ENCODE measurements around the gene OR5H14.
"Not testable (repeated sequence)": the region's sequence is repeated elsewhere in the genome, so short reads cannot be mapped to it uniquely, and the experiment has no call there.

OR5H14 gene

GRCh38 chr3:98115717-98116116 lies 31.6 kb upstream of the OR5H14 start:
- in situ Hi-C loops (cut with HindIII; ENCODE audit: low sequenced_read_pairs), result no loop called here
- H3K4me3 ChIP-seq (ENCODE audit: low read depth, low read length), result no peak overlapping the region
- no peak for TF ChIP-seq CTCF (IDR thresholded peaks at IDR 0.05; ENCODE audit: low read depth, low read length, missing control alignments)
- no peak for DNase-seq (ENCODE audit: low read depth)

- DNase-seq (ENCODE audit: low read depth), result no peak
- no peak for TF ChIP-seq CTCF (IDR thresholded peaks at IDR 0.05; ENCODE audit: low read depth, low read length, missing control alignments)
- no peak within 1 kb of the TSS for H3K4me3 ChIP-seq (ENCODE audit: low read depth, low read length)
- in situ Hi-C loops (cut with HindIII; ENCODE audit: low sequenced_read_pairs), result no loop called here
Measured at GRCh38 chr3:98130421-98130820, 16.9 kb upstream of the OR5H14 start, which contains the start of gene OR5H1. TSS of gene OR5H1 (plus strand) at chr3:98130721. CDS start at chr3:98132698, 1,977 bp downstream.

GRCh38 chr3:98136631-98137030 lies 10.6 kb upstream of the OR5H14 start:
- in situ Hi-C loops (cut with HindIII; ENCODE audit: low sequenced_read_pairs), result no loop called here
- no peak for DNase-seq (ENCODE audit: low read depth)
- TF ChIP-seq CTCF (IDR thresholded peaks at IDR 0.05; ENCODE audit: low read depth, low read length, missing control alignments), result no peak
- H3K4me3 ChIP-seq (ENCODE audit: low read depth, low read length), result no peak overlapping the region

- in situ Hi-C loops (cut with HindIII; ENCODE audit: low sequenced_read_pairs); DNase-seq (ENCODE audit: low read depth); H3K4me3 ChIP-seq (ENCODE audit: low read depth, low read length): not testable (repeated sequence)
Measured at GRCh38 chr3:98137826-98138557, 9.3 kb upstream of the OR5H14 start.

GRCh38 chr3:98140531-98140930 lies 6.7 kb upstream of the OR5H14 start:
- in situ Hi-C loops (cut with HindIII; ENCODE audit: low sequenced_read_pairs), result no loop called here
- H3K4me3 ChIP-seq (ENCODE audit: low read depth, low read length), result no peak overlapping the region
- DNase-seq (ENCODE audit: low read depth), result no peak

GRCh38 chr3:98148751-98149150 lies 1.5 kb downstream of the OR5H14 start:
- TF ChIP-seq CTCF (IDR thresholded peaks at IDR 0.05; ENCODE audit: low read depth, low read length, missing control alignments), result no peak
- H3K4me3 ChIP-seq (ENCODE audit: low read depth, low read length), result no peak overlapping the region
- no peak for DNase-seq (ENCODE audit: low read depth)
- in situ Hi-C loops (cut with HindIII; ENCODE audit: low sequenced_read_pairs), result no loop called here

More at GRCh38 chr3:98140531-98140930, 6.7 kb upstream of the OR5H14 start:
- no peak for TF ChIP-seq CTCF (IDR thresholded peaks at IDR 0.05; ENCODE audit: low read depth, low read length, missing control alignments)

GRCh38 chr3:98149456-98149855 lies 2.2 kb downstream of the OR5H14 start:
- H3K4me3 ChIP-seq (ENCODE audit: low read depth, low read length); in situ Hi-C loops (cut with HindIII; ENCODE audit: low sequenced_read_pairs); DNase-seq (ENCODE audit: low read depth): not testable (repeated sequence)
